NCI-H446 treated with DMSO at 0.1 percent for 48 hours (cell line): ENCODE measurements around the gene GSG1.

Experiments used
- DNase-seq: peaks from one replicate; lab custom pipeline; 2025; lab: John Stamatoyannopoulos, UW

GSG1 gene

GRCh38 chr12:13103391-13104033 lies at the start of gene GSG1:
Gene GSG1 (minus strand): TSS chr12:13103667. CDS start chr12:13103512, 155 bp downstream.
- DNase-seq = no peak

DNA sequence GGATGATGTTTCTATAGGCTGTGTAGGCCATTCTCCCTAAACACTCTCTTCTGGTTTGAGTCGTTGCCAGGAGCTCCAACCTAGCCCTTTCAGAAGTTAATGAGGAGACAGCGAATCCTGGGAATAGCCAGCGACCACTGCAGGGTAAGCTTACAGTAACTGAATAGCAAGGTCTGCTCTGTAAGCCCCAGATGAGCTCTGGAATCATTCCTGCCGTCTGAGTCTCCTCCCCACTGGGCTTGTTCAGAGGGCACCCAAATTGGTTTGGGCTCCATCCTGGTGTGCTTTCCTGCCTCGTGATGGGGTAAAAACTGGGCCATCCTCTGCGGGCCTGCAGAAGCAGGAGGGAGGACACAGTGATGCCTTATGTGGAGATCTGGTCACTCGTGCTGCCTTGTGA lies 49.7 kb upstream of the GSG1 start:
- DNase-seq = no peak

GRCh38 chr12:13152756-13153155 lies 49.3 kb upstream of the GSG1 start:
- DNase-seq = no peak

- DNase-seq = no peak
These were observed 48.8 kb upstream of the GSG1 start for GRCh38 chr12:13152281-13152680.

GRCh38 chr12:13149411-13149810 lies 45.9 kb upstream of the GSG1 start:
- no peak for DNase-seq

DNA sequence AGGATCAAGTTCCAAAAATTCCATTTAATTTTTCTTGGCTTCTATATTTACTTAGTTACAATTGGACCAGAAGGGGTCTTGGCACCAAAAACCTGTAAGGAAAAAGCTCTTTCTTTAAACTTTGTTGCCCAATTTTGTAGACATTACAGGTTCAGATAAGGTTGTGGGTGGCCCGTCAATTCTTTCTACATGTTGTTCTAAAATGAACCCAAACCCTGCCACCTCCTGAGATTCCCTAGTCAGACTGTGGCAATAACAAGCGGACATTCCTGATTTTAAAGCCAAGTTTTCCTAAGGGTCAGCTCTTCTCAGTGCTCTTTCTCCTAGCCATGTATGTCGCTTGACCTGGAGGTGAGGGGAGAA lies 45.0 kb upstream of the GSG1 start:
- DNase-seq = no peak

GRCh38 chr12:13147688-13148484 lies 44.4 kb upstream of the GSG1 start:
- no peak for DNase-seq

- no peak for DNase-seq
These were observed 43.0 kb upstream of the GSG1 start for GRCh38 chr12:13146336-13146938.

- DNase-seq = no peak
These were observed 40.9 kb upstream of the GSG1 start for GRCh38 chr12:13144266-13144828.

- no peak for DNase-seq
These were observed 39.3 kb upstream of the GSG1 start for GRCh38 chr12:13142747-13143146.

GRCh38 chr12:13141686-13142085 lies 38.2 kb upstream of the GSG1 start:
- DNase-seq = no peak

- no peak for DNase-seq
These were observed 32.1 kb upstream of the GSG1 start for GRCh38 chr12:13135371-13136178.

DNA sequence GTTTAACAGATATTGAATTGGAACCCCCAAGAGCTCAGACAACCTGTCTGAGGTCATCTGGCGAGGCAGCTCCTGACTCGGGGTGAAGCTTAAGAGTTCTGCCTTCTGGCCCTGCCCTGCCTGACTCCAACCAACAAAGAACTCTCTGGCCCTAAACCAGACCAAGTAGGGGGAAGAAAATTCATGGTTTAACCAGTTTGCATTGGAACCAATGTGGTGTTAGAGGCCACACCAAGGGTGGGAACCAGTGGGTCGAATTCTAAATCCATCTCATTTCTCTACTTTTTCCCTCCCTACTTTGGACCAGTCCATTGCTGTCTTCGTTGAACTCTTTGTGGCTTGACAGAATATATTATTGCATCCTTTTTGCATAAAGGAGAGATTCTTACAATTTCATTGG lies 30.4 kb upstream of the GSG1 start:
- no peak for DNase-seq

- no peak for DNase-seq
These were observed 27.5 kb upstream of the GSG1 start for GRCh38 chr12:13130981-13131380.

- no peak for DNase-seq
These were observed 25.0 kb upstream of the GSG1 start for GRCh38 chr12:13128291-13128965.

GRCh38 chr12:13127444-13127843 lies 24.0 kb upstream of the GSG1 start:
- DNase-seq = no peak

DNA sequence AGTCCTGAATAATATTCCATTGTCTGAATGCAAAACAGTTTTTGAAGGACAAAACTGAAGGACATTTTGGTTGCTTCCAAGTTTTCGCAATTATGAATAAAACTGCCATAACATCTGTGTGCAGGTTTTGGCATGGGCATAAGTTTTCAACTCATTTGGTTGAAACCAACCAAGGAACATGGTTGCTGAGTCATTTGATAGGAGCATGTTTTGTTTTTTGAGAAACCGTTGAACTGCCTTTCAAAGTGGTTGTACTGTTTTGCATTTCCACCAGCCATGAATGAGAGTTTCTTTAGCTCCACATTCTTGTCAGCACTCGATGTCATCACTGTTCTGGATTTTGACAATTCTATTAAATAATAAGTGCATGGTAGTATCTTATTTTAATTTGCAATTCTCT lies 23.0 kb upstream of the GSG1 start:
- no peak for DNase-seq

DNA sequence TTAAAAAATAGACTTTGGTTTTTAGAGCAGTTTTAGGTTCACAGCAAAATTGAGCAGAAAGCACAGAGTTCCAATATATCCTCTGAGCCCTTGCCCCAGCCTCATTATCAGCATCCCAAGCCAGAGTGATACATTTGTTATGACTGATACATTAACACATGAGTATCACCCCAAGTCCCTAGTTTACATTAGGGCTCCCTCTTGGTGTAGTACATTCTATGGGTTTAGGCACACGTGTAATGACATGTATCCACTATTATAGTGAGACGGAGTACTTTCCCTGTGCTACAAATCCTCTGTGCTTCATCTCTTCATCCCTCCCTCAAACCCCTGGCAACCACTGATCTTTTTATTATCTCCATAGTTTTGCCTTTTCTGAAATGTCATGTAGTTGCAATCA lies 22.5 kb upstream of the GSG1 start:
- no peak for DNase-seq

- no peak for DNase-seq
These were observed 21.4 kb upstream of the GSG1 start for GRCh38 chr12:13124656-13125505.

- DNase-seq = no peak
These were observed 18.1 kb upstream of the GSG1 start for GRCh38 chr12:13121568-13121967.

GRCh38 chr12:13120413-13120812 lies 16.9 kb upstream of the GSG1 start:
- no peak for DNase-seq
